HG03025 (cell line): Measurements from ENCODE around the gene CAMK2G.
"Not testable (repeated sequence)": the region's sequence is repeated elsewhere in the genome, so short reads cannot be mapped to it uniquely, and the experiment has no call there.

ENCODE experiments used
- ATAC-seq: cut with Tn5 transposase; IDR thresholded peaks from one replicate; pipeline ENCODE4 v1.9.1; 2021; ENCODE audit warnings: mild to moderate bottlenecking, moderate library complexity; ENCODE audit not compliant: unreplicated experiment, low FRiP score

CAMK2G gene

GRCh38 chr10:73842349-73842748 lies 32.0 kb downstream of the CAMK2G start:
- ATAC-seq: no peak

- ATAC-seq: no peak
Measured at GRCh38 chr10:73841526-73842285, 32.6 kb downstream of the CAMK2G start.

GRCh38 chr10:73841061-73841421 lies 33.3 kb downstream of the CAMK2G start:
- no peak for ATAC-seq

- no peak for ATAC-seq
Measured at GRCh38 chr10:73840403-73841060, 33.8 kb downstream of the CAMK2G start.

GRCh38 chr10:73840056-73840402 lies 34.3 kb downstream of the CAMK2G start:
- ATAC-seq: no peak

GRCh38 chr10:73839276-73839966 lies 34.9 kb downstream of the CAMK2G start:
- ATAC-seq: no peak

- ATAC-seq: no peak
Measured at GRCh38 chr10:73838827-73839226, 35.5 kb downstream of the CAMK2G start.

GRCh38 chr10:73838008-73838567 lies 36.3 kb downstream of the CAMK2G start:
- no peak for ATAC-seq

GRCh38 chr10:73837072-73837471 lies 37.3 kb downstream of the CAMK2G start:
- ATAC-seq: no peak

GRCh38 chr10:73836427-73836980 lies 37.9 kb downstream of the CAMK2G start:
- no peak for ATAC-seq

- not testable (repeated sequence) for ATAC-seq
Measured at GRCh38 chr10:73829090-73829489, 45.3 kb downstream of the CAMK2G start.

- no peak for ATAC-seq
Measured at GRCh38 chr10:73828161-73828560, 46.2 kb downstream of the CAMK2G start.

GRCh38 chr10:73827346-73828089 lies 46.8 kb downstream of the CAMK2G start:
- no peak for ATAC-seq

GRCh38 chr10:73824146-73824725 lies 50.1 kb downstream of the CAMK2G start:
- no peak for ATAC-seq

GRCh38 chr10:73823391-73823790 lies 51.0 kb downstream of the CAMK2G start:
- ATAC-seq: no peak

GRCh38 chr10:73819513-73820093 lies 54.8 kb downstream of the CAMK2G start:
- no peak for ATAC-seq

GRCh38 chr10:73819081-73819480 lies 55.3 kb downstream of the CAMK2G start:
- ATAC-seq: no peak

GRCh38 chr10:73818402-73818801 lies 56.0 kb downstream of the CAMK2G start:
- no peak for ATAC-seq

- no peak for ATAC-seq
Measured at GRCh38 chr10:73817826-73818225, 56.5 kb downstream of the CAMK2G start.
